ENCODE data around the gene ARL8B.

ARL8B gene

GRCh38 chr3:5217824-5218595 lies 95.9 kb downstream of the ARL8B start:
- DNase-seq: no peak

DNA sequence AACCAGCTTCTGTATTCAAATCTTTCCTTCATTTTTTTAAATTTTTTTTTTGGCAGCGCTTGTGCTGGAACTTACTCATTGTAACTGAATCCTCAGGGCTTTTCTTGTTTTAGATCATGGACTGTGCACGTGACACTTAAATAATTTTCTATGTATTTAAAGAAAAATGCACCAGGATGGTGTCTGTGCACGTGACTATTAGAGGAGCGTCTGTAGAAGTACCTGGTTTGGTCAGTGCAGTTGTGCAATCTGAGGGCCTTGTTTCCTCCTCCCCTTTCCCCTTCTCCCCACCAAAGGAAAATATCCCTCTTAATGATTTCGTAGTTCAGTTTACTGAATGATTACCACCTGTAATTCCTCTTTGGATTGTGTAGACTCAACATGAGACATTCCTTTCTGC lies 96.7 kb downstream of the ARL8B start:
- no peak for DNase-seq

- no peak for DNase-seq
These were observed 97.1 kb downstream of the ARL8B start for GRCh38 chr3:5219216-5219615.

GRCh38 chr3:5220193-5220592 lies 98.1 kb downstream of the ARL8B start:
- DNase-seq: no peak

DNA sequence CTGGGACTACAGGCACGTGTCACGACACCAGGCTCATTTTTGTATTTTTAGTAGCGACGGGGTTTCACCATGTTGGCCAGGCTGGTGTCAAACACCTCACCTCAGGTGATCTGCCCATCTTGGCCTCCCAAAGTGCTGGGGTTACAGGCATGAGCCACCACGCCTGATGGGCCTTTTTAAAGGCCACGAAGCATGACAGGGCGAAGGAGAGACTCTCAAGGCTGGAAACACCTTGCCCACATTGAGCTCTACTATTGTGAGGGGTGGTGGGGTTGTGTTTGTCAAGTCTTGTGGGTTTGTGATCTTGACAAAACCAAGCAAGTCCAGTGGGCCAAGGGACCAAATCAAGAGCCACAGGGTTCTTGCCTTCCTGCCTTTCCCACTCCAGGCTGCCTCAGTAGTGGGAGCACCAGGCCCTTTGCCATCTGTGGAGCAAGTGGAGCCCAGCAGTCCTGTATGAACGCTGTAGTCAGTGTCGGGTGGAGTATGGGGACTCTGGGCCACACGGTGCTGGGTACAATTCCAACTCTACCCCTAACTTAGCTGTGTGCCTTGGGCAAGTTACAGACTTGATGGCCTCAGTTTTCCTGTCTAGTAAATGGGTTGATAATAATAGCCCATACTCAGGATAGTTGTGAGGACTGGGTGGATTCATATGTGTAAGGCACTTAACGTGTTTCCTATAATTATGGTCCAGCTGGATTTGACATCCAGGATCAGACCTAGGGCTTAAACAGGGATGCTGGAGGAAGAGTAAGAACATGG lies 98.8 kb downstream of the ARL8B start:
- no peak for DNase-seq

- DNase-seq: no peak
These were observed 99.6 kb downstream of the ARL8B start for GRCh38 chr3:5221701-5222100.

DNA sequence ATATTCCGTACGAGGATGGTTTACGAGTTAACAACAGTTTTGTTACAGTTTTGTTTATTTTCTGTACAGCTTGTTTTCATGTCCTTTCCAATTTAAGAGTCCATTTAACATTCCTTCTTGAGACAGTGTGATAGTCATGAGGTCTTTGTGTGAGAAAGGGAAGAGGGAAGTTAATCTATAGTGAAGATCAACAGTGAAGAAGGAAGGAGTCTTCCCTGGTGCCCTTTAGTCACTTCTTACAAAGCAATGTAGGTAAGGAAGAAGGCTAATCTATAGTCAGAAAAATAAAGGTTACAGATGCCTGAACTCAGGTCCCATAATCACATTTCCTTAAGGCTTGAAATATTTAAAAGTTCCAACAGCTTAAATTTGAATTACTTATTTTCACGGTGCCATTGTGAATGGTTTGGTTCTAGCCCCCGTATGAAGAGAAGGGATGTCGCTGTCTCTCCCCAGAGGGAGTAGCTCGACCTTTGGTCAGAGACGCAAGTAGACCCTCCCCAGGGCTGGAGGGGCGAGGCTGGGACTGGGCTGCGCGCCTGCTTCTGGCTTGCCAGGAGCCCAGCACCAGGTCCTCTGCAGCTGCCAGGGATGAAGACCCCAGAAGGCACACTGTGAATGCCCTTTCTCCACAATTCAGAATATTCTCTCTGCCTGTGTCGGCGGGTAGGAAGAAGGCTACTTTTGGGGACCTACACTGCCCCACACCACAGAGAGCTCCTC lies 100.4 kb downstream of the ARL8B start:
- no peak for DNase-seq

DNA sequence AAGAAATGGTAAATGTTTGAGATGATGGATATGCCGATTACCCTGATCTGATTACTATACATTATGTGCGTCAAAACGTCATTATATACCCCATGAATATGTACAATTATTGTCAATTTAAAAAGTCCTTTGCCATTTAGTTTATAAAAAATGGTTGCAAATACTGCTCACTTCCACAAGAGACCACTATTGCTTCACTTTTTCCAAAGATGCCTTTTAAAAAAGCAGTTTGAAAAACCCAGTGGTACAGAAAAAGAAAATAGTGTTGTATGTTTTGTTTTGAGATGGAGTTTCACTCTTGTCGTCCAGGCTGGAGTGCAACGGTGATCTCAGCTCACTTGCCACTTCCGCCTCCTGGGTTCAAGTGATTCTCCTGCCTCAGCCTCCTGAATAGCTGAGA lies 104.7 kb downstream of the ARL8B start:
- no peak for DNase-seq

DNA sequence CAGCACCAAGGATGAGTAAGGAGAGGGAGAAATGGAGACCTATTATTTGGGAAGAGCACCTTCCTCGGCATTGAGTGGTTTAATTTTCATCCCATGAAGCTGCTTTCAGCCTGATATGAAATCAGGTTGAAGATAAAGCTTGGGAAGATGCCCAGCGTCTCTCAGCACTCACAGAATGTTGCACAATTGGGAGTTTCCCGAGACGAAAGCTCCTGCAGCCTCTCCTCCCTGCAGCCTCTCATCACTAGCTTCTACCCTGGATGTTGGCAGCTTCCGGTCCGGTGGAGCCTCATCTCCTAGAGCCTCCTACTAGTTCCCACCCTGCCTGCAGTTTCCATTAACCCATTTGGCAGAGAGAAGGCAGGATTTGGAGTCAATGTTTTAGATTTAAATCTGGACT lies 105.7 kb downstream of the ARL8B start:
- DNase-seq: no peak

DNA sequence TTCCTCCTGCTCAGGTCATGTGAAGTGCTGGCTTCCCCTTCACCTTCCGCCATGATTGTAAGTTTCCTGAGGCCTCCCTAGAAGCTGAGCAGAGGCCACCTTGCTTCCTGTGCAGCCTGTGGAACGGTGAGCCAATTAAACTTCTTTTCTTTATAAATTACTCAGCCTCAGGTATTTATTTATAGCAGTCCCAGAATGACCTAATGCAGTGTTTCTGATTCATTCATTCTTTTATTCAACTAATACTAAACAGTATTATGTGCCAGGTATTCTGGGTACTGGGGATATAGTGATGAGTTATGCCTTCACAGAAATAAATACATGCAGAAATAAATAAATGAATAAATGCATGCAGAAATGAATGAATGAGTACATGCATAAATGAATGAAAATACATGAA lies 107.3 kb downstream of the ARL8B start:
- DNase-seq: no peak
